Glomerular visceral epithelial cell (primary cell): Measurements from ENCODE around the gene HAX1.
A peak's percentile ranks its signal among the peaks of the same experiment; 100 is the strongest.
"Not testable (repeated sequence)": the region's sequence is repeated elsewhere in the genome, so short reads cannot be mapped to it uniquely, and the experiment has no call there.

ENCODE experiments used
- DNase-seq: peaks from one replicate; pipeline ENCODE4 v3.0.0-alpha.2; 2016; ENCODE audit errors: extremely low spot score

The HAX1 gene

GRCh38 chr1:154276797-154277196, 4.4 kb downstream of the HAX1 start:
- DNase-seq, result no peak

GRCh38 chr1:154287591-154287990, 15.2 kb downstream of the HAX1 start:
- DNase-seq, result not testable (repeated sequence)

GRCh38 chr1:154288661-154289060, 16.2 kb downstream of the HAX1 start:
- no peak for DNase-seq

GRCh38 chr1:154290921-154291320, 18.5 kb downstream of the HAX1 start:
- DNase-seq, result no peak

GRCh38 chr1:154295408-154296235, 23.2 kb downstream of the HAX1 start:
- DNase-seq, result no peak

GRCh38 chr1:154301582-154301981, 29.2 kb downstream of the HAX1 start:
- DNase-seq, result no peak

GRCh38 chr1:154304664-154305337, 32.4 kb downstream of the HAX1 start:
- peak; percentile 25 for DNase-seq

- DNase-seq, result peak; percentile 75
Observed at GRCh38 chr1:154306151-154306550, 33.7 kb downstream of the HAX1 start.

- not testable (repeated sequence) for DNase-seq
Observed at GRCh38 chr1:154307670-154308270, 35.3 kb downstream of the HAX1 start.

- not testable (repeated sequence) for DNase-seq
Observed at GRCh38 chr1:154309136-154309535, 36.7 kb downstream of the HAX1 start.

- not testable (repeated sequence) for DNase-seq
Observed at GRCh38 chr1:154312229-154313065, 40.0 kb downstream of the HAX1 start.

GRCh38 chr1:154313066-154313356, 40.6 kb downstream of the HAX1 start:
- DNase-seq, result no peak

- DNase-seq, result not testable (repeated sequence)
Observed at GRCh38 chr1:154314226-154314625, 41.8 kb downstream of the HAX1 start.

- no peak for DNase-seq
Observed at GRCh38 chr1:154316704-154317103, 44.3 kb downstream of the HAX1 start.

GRCh38 chr1:154318386-154318785, 46.0 kb downstream of the HAX1 start:
- no peak for DNase-seq

- no peak for DNase-seq
Observed at GRCh38 chr1:154320882-154321608, 48.6 kb downstream of the HAX1 start, which contains the start of gene AQP10. Gene AQP10, plus strand, starts transcription at chr1:154321093. Its CDS starts 63 bp downstream, at chr1:154321156.

- DNase-seq, result not testable (repeated sequence)
Observed at GRCh38 chr1:154321609-154321934, 49.1 kb downstream of the HAX1 start.

- DNase-seq, result no peak
Observed at GRCh38 chr1:154323493-154323892, 51.1 kb downstream of the HAX1 start.

GRCh38 chr1:154324241-154324640, 51.8 kb downstream of the HAX1 start:
- no peak for DNase-seq

GRCh38 chr1:154324669-154325582, 52.5 kb downstream of the HAX1 start, which contains the start of gene ATP8B2:
Gene ATP8B2, plus strand, starts transcription at chr1:154325525. Its CDS starts 2,617 bp downstream, at chr1:154328142.
- peak; percentile 80 for DNase-seq
